Gastroesophageal sphincter (tissue), 3 donors: Measurements from ENCODE around the gene NEK10.

Experiments used
- EP300 ChIP-seq: sonication (generic); formaldehyde crosslinking; IDR thresholded peaks from one replicate; pipeline ENCODE4 v1.6.1; 2017; ENCODE audit warnings: antibody characterized with exemption, mild to moderate bottlenecking
- POLR2A ChIP-seq, 2 donors: fragments of 450-650 bp; IDR thresholded peaks; one replicate each; pipeline ENCODE4 v1.6.1; 2017; ENCODE audit warnings: antibody characterized with exemption in 2 of 2, mild to moderate bottlenecking in 2 of 2, moderate library complexity in 1 of 2
- TF ChIP-seq, protein P1 (sequence below), 4 experiments: fragments of 200-600 bp in 2 of 4; fragments of 450-650 bp in 2 of 4; sonication (generic) in 1 of 4; IDR thresholded peaks; one replicate each; pipeline ENCODE4 v1.5.1; 2017 to 2019; ENCODE audit warnings: antibody characterized with exemption in 4 of 4, mild to moderate bottlenecking in 2 of 4, moderate library complexity in 2 of 4

GRCh38 chr3:27216295-27216855, 152.8 kb downstream of the NEK10 start:
- TF ChIP-seq, protein P1, sequence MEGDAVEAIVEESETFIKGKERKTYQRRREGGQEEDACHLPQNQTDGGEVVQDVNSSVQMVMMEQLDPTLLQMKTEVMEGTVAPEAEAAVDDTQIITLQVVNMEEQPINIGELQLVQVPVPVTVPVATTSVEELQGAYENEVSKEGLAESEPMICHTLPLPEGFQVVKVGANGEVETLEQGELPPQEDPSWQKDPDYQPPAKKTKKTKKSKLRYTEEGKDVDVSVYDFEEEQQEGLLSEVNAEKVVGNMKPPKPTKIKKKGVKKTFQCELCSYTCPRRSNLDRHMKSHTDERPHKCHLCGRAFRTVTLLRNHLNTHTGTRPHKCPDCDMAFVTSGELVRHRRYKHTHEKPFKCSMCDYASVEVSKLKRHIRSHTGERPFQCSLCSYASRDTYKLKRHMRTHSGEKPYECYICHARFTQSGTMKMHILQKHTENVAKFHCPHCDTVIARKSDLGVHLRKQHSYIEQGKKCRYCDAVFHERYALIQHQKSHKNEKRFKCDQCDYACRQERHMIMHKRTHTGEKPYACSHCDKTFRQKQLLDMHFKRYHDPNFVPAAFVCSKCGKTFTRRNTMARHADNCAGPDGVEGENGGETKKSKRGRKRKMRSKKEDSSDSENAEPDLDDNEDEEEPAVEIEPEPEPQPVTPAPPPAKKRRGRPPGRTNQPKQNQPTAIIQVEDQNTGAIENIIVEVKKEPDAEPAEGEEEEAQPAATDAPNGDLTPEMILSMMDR (IDR thresholded peaks at IDR 0.05): no peak
- TF ChIP-seq EP300 (no peak), POLR2A (IDR thresholded peaks at IDR 0.05) (no peak)
